HCT116 (cell line): ENCODE measurements around the gene EVL. TPM values are rescaled to one million over a fixed set of nuclear protein-coding genes. Genes with fewer than 3 reads are reported as not detected.

Experiments used
- ATAC-seq: fragments of 200-7000 bp; cut with Tn5 transposase; 2 replicates; pipeline ENCODE4 v1.9.1; 2020; ENCODE audit warnings: mild to moderate bottlenecking, moderate library complexity
- BruUV-seq: library from RNA; stranded (reverse); fragments of 400-500 nt; replicated peaks from 2 replicates; lab custom pipeline; 2021; lab: Mats Ljungman, UMichigan
- CTCF ChIA-PET: fragments of 300-600 bp; sonication (Branson Sonifier 250); formaldehyde crosslinking; loops from one replicate; lab custom pipeline; 2021; ENCODE audit warnings: antibody characterized with exemption; lab: Charles Lee
- POLR2A ChIA-PET: fragments of 300-600, 350-600 bp; sonication (Branson Sonifier 250); formaldehyde crosslinking; loops from one replicate; lab custom pipeline; 2021; ENCODE audit warnings: antibody characterized with exemption; lab: Charles Lee
- RAD21 ChIA-PET, 2 experiments: fragments of 300-600 bp; sonication (Branson Sonifier 250); formaldehyde crosslinking; loops; one replicate each; lab custom pipeline; 2023; ENCODE audit warnings: low total read pairs in 2 of 2; ENCODE audit not compliant: uncharacterized antibody in 2 of 2, unreplicated experiment in 2 of 2, low non-redundant PET in 1 of 2; lab: Charles Lee
- DNase-seq: peaks from one replicate; pipeline ENCODE4 v3.0.0-alpha.2; 2010; ENCODE audit warnings: low read depth, low spot score
- H2AFZ ChIP-seq: fragments of 200-600 bp; shearing (Covaris generic), sonication (generic); 2 replicates; pipeline ENCODE4 v1.6.1; 2017; ENCODE audit warnings: low read depth, mixed run types, mixed read lengths, antibody characterized with exemption, low read length; ENCODE audit not compliant: poor library complexity, severe bottlenecking
- H3K27ac ChIP-seq: 2 replicates; pipeline ENCODE4 v1.5.1; 2012; ENCODE audit warnings: low read depth, low read length
- H3K27me3 ChIP-seq: fragments of 200-600 bp; sonication (generic); 2 replicates; pipeline ENCODE4 v1.6.1; 2016; ENCODE audit warnings: mixed run types, low read length, mixed read lengths; ENCODE audit not compliant: insufficient read depth
- H3K36me3 ChIP-seq, 2 experiments: fragments of 200-500 bp in 1 of 2; fragments of 200-600 bp in 1 of 2; sonication (Bioruptor generic) in 1 of 2; sonication (generic) in 1 of 2; 2 replicates each; pipeline versions ENCODE4 v1.5.1 to v1.6.1; 2014 to 2016; ENCODE audit warnings: low read length in 2 of 2, inconsistent platforms in 1 of 2, mixed read lengths in 1 of 2, mixed run types in 1 of 2; ENCODE audit not compliant: insufficient read depth in 2 of 2, control insufficient read depth in 1 of 2
- H3K4me1 ChIP-seq, 2 experiments: fragments of 200-600 bp in 1 of 2; sonication (generic) in 1 of 2; 2 replicates each; pipeline versions ENCODE4 v1.5.1 to v1.6.1; 2012 to 2017; ENCODE audit warnings: low read length in 2 of 2, inconsistent platforms in 1 of 2, mild to moderate bottlenecking in 1 of 2, mixed read lengths in 1 of 2, mixed run types in 1 of 2, moderate library complexity in 1 of 2; ENCODE audit not compliant: insufficient read depth in 2 of 2, control insufficient read depth in 1 of 2
- H3K4me2 ChIP-seq: fragments of 200-600 bp; sonication (generic); 2 replicates; pipeline ENCODE4 v1.6.1; 2017; ENCODE audit warnings: mixed run types, low read length, mixed read lengths
- H3K4me3 ChIP-seq, 2 experiments: fragments of 200-600 bp in 1 of 2; sonication (generic) in 1 of 2; replicated peaks in 1 of 2; 2 replicates each; pipeline ENCODE4 v1.5.1; 2011 to 2016; ENCODE audit warnings: low read length in 2 of 2, control low read depth in 1 of 2, low read depth in 1 of 2, mild to moderate bottlenecking in 1 of 2, mixed read lengths in 1 of 2, mixed run types in 1 of 2
- H3K79me2 ChIP-seq: fragments of 200-600 bp; sonication (generic); 2 replicates; pipeline ENCODE4 v1.6.1; 2017; ENCODE audit warnings: mild to moderate bottlenecking, mixed run types, low read length, moderate library complexity, mixed read lengths; ENCODE audit not compliant: insufficient read depth
- H3K9ac ChIP-seq: fragments of 200-600 bp; sonication (generic); 2 replicates; pipeline ENCODE4 v1.6.1; 2016; ENCODE audit warnings: low read length, mixed read lengths
- H3K9me2 ChIP-seq: fragments of 200-600 bp; sonication (generic), shearing (Covaris generic); 2 replicates; pipeline ENCODE4 v1.6.1; 2017; ENCODE audit warnings: mixed run types, mild to moderate bottlenecking, moderate library complexity; ENCODE audit not compliant: insufficient read depth
- H3K9me3 ChIP-seq, 2 experiments: fragments of 200-500 bp in 1 of 2; fragments of 200-600 bp in 1 of 2; sonication (Bioruptor generic) in 1 of 2; sonication (generic) in 1 of 2; 2 replicates each; pipeline ENCODE4 v1.6.1; 2014 to 2017; ENCODE audit warnings: low read length in 2 of 2, mixed read lengths in 2 of 2, inconsistent platforms in 1 of 2, low read depth in 1 of 2, mild to moderate bottlenecking in 1 of 2, mixed run types in 1 of 2, moderate library complexity in 1 of 2; ENCODE audit not compliant: control insufficient read depth in 1 of 2, insufficient read depth in 1 of 2
- H4K20me1 ChIP-seq: fragments of 200-600 bp; sonication (generic), shearing (Covaris generic); 2 replicates; pipeline ENCODE4 v1.6.1; 2017; ENCODE audit warnings: mixed run types, mild to moderate bottlenecking, moderate library complexity; ENCODE audit not compliant: insufficient read depth
- ELF1 ChIP-seq: IDR thresholded peaks from 2 replicates; pipeline ENCODE4 v1.6.1; 2012; ENCODE audit warnings: low read depth, borderline replicate concordance
- EZH2phosphoT487 ChIP-seq: fragments of 200-600 bp; IDR thresholded peaks from 2 replicates; pipeline ENCODE4 v1.6.1; 2018; ENCODE audit warnings: antibody characterized with exemption, borderline replicate concordance
- JUND ChIP-seq: IDR thresholded peaks from 2 replicates; pipeline ENCODE4 v1.6.1; 2012
- SRF ChIP-seq: IDR thresholded peaks from 2 replicates; pipeline ENCODE4 v1.6.1; 2012; ENCODE audit warnings: low read depth
- intact Hi-C: fragments of 100-400 bp; cut with micrococcal nuclease; formaldehyde crosslinking; loops from 2 replicates; pipeline ENCODE4 v1.10.0; 2022
- total RNA-seq: library from RNA; stranded (reverse); gene quantifications from one replicate; pipeline ENCODE4 v1.2.1, GENCODE V29; 2021; ENCODE audit not compliant: unreplicated experiment
- TF ChIP-seq, protein P1 (sequence below): IDR thresholded peaks from 2 replicates; pipeline ENCODE4 v1.6.1; 2011; ENCODE audit warnings: mild to moderate bottlenecking, low read length, moderate library complexity; ENCODE audit not compliant: insufficient replicate concordance; ENCODE audit errors: extremely low read depth
- TF ChIP-seq, protein P2 (sequence below): IDR thresholded peaks from 2 replicates; pipeline ENCODE4 v1.6.1; 2012; ENCODE audit warnings: low read depth
- TF ChIP-seq, protein P3 (sequence below): IDR thresholded peaks from 2 replicates; pipeline ENCODE4 v1.6.1; 2012

The EVL gene
- total RNA-seq, 1 experiment from 2014 or later: 19.9 TPM

DNA sequence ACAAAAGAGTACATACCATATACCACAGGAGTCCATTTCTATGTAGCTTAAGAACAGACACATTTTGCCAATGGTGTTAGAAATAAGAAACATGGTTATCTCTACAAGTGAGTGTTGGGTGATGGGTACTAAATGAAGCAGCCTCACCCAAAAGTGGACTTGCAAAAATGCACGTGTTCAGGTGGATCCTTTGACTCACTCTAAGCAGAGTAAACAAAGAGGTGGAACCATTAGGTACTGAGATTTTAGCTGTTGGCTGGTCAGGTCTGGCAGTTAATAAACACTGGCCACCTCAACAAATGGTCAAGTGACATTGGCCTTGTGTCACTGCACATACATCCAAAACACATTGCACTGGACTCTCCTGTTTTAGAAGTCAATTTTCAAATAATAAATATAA lies 27.6 kb downstream of the EVL start:
- H4K20me1 ChIP-seq: no peaks in the 10 kb centered on the region
- no peaks in the 10 kb centered on the region for H3K9me2 ChIP-seq
- no peak overlapping the region for H3K4me3 ChIP-seq
- no peaks in the 10 kb centered on the region for H3K4me1 ChIP-seq
- H3K9me3 ChIP-seq: no peaks in the 10 kb centered on the region
- H3K27me3 ChIP-seq: no peaks in the 10 kb centered on the region
- no peak overlapping the region for H3K4me2 ChIP-seq
- H3K9ac ChIP-seq: no peak overlapping the region
- BruUV-seq: no TSS peak
- ChIA-PET POLR2A (no interaction called here), CTCF (no interaction called here), RAD21 (no interaction called here)
- H3K79me2 ChIP-seq: no peaks in the 10 kb centered on the region
- no peak for ATAC-seq
- no peak for DNase-seq
- no peak overlapping the region for H2AFZ ChIP-seq
- TF ChIP-seq SRF (no peak), EZH2phosphoT487 (no peak), JUND (no peak), ELF1 (no peak)
- TF ChIP-seq, protein P1, sequence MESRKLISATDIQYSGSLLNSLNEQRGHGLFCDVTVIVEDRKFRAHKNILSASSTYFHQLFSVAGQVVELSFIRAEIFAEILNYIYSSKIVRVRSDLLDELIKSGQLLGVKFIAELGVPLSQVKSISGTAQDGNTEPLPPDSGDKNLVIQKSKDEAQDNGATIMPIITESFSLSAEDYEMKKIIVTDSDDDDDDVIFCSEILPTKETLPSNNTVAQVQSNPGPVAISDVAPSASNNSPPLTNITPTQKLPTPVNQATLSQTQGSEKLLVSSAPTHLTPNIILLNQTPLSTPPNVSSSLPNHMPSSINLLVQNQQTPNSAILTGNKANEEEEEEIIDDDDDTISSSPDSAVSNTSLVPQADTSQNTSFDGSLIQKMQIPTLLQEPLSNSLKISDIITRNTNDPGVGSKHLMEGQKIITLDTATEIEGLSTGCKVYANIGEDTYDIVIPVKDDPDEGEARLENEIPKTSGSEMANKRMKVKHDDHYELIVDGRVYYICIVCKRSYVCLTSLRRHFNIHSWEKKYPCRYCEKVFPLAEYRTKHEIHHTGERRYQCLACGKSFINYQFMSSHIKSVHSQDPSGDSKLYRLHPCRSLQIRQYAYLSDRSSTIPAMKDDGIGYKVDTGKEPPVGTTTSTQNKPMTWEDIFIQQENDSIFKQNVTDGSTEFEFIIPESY: no peak
- TF ChIP-seq, protein P2, sequence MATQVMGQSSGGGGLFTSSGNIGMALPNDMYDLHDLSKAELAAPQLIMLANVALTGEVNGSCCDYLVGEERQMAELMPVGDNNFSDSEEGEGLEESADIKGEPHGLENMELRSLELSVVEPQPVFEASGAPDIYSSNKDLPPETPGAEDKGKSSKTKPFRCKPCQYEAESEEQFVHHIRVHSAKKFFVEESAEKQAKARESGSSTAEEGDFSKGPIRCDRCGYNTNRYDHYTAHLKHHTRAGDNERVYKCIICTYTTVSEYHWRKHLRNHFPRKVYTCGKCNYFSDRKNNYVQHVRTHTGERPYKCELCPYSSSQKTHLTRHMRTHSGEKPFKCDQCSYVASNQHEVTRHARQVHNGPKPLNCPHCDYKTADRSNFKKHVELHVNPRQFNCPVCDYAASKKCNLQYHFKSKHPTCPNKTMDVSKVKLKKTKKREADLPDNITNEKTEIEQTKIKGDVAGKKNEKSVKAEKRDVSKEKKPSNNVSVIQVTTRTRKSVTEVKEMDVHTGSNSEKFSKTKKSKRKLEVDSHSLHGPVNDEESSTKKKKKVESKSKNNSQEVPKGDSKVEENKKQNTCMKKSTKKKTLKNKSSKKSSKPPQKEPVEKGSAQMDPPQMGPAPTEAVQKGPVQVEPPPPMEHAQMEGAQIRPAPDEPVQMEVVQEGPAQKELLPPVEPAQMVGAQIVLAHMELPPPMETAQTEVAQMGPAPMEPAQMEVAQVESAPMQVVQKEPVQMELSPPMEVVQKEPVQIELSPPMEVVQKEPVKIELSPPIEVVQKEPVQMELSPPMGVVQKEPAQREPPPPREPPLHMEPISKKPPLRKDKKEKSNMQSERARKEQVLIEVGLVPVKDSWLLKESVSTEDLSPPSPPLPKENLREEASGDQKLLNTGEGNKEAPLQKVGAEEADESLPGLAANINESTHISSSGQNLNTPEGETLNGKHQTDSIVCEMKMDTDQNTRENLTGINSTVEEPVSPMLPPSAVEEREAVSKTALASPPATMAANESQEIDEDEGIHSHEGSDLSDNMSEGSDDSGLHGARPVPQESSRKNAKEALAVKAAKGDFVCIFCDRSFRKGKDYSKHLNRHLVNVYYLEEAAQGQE: no peak
- TF ChIP-seq, protein P3, sequence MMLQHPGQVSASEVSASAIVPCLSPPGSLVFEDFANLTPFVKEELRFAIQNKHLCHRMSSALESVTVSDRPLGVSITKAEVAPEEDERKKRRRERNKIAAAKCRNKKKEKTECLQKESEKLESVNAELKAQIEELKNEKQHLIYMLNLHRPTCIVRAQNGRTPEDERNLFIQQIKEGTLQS: no peak
- no peaks in the 10 kb centered on the region for H3K36me3 ChIP-seq
- no peak overlapping the region for H3K27ac ChIP-seq
- intact Hi-C loops: no loop called here
